NCI-H2107 treated with DMSO at 0.1 percent for 48 hours (cell line): ENCODE measurements around the gene MACROD2.
"Not testable (repeated sequence)": the region's sequence is repeated elsewhere in the genome, so short reads cannot be mapped to it uniquely, and the experiment has no call there.

Experiments
- DNase-seq: peaks from one replicate; lab custom pipeline; 2025; ENCODE audit not compliant: unreplicated experiment; lab: John Stamatoyannopoulos, UW

The MACROD2 gene

DNA sequence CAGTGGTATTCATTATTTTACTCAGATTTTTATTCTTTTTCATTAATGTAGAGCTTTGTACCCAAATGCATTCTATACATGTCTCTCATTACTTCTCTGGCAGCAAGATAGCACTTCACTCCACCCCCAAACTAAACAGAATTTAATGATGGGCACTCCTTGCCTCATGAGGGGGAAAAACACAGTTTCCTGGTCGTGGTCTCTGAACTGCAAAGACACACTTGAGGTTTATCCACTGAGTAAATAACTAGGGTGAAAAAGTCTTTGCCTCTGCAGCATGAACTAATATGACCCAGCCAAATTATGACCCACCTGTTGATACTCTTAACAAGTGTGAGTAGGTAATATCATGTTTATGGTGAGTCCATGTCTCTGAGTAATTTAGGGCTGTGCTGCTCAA lies 1127.3 kb downstream of the MACROD2 start:
- DNase-seq, result no peak

- no peak for DNase-seq
Measured at GRCh38 chr20:15131176-15131575, 1135.9 kb downstream of the MACROD2 start.

- no peak for DNase-seq
Measured at GRCh38 chr20:15138548-15139126, 1143.3 kb downstream of the MACROD2 start.

GRCh38 chr20:15139522-15139921 lies 1144.2 kb downstream of the MACROD2 start:
- DNase-seq, result no peak

DNA sequence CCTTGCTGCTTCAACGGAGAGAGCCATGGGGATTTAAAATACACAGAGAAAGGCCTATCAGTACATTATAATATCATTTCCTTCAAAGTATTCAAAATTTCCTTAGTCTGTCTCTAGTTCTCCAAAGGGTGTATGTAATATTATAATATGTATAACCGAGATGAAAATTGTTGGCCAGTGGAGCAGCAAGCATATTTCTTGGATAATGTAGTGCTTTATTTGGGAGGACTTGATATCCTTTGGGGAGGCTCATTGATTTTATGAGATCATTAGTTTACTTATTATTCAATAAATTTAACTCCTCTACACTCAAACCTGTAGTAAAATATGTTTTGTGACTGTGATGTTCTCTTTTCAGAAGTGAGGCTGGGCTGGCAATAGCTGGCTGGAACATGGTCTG lies 1145.0 kb downstream of the MACROD2 start:
- no peak for DNase-seq

DNA sequence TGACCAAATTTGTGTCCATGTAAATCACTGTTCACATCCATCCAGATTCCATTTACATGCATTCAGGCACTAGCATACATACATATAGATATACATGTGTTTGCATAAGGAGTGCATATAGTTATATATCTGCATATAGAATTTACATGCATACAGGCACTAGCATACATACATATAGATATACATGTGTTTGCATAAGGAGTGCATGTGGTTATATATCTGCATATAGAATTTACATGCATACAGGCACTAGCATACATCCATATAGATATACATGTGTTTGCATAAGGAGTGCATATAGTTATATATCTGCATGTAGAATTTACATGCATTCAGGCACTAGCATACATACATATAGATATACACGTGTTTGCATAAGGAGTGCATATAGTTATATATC lies 1145.6 kb downstream of the MACROD2 start:
- DNase-seq, result not testable (repeated sequence)

GRCh38 chr20:15141861-15142260 lies 1146.5 kb downstream of the MACROD2 start:
- DNase-seq, result no peak

DNA sequence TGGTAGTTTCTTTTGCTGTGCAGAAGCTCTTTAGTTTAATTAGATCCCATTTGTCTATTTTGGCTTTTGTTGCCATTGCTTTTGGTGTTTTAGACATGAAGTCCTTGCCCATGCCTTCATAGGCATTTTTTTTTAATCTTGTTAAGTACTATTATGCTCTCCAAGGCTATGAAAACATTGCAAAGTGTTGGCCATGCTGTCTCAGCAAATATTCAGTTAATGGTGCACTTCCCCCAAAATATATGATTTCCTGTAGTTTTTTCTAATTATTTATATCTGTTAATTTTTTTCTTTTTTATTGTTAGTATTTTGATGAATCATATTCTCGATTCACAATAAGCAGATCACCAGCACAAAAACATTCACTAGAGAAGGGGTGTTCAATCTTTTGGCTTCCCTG lies 1148.2 kb downstream of the MACROD2 start:
- no peak for DNase-seq

GRCh38 chr20:15144916-15145315 lies 1149.6 kb downstream of the MACROD2 start:
- DNase-seq, result no peak

DNA sequence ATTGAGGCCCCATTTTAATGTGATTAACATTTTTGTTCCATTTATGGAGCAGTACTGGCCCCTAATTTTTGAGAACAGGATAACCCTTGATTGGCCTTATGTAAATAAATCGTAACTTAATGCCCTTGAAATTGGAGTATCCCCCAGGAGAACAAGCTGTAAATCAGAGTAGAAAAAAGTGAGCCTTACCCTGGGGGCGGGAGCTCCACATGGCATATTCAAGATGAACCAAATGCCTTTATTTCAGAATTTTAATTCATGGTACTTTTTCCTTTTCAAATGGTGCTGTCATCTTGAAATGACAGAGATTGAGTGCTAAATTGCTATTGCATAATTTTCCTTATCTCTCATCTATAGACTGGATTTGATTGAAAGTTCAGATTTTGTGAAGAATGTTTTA lies 1151.6 kb downstream of the MACROD2 start:
- no peak for DNase-seq

DNA sequence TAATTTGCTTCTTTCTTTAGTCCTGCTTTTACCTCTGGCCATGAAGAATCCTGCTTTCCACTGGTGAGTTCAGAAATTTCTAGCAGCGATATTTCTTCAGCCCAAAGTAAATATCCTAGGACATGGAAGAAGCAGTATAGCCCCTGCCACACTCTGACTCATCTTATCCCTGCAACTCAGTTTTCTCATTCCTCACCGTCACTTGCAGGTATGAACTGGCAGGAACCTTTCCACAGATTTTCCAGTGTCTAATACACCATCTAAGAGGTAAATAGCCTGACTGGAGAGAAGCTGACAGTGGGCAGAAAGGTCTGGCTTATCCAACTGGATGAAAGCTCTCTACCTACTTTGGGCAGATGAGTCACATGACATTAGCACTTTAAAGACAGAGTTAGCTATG lies 1158.8 kb downstream of the MACROD2 start:
- no peak for DNase-seq

DNA sequence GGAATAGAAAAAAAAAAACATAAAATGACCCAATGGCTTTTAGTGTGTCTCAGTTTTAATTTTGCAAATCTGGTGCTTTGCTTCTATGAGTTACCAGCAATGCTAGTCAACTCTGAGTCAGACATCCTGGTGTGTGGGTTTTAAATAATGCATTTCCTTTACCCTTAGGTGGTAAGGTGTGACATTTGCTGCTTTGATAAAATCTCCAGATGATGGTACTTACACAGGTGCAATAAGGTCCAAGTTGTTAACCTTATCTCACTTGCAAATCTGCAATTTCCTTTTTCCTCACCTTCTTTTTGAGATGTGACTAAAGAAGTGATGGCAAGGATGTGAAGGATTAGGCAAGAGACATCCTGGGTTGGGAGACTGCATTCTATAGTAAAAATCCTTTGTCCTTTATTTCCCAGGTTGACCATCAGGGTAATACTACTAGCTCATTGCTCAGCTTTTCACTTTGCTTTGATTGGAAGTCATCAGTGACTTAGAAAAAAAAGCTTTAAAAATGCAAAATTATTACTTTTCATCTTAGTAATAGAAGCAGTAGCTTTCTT lies 1160.6 kb downstream of the MACROD2 start:
- no peak for DNase-seq

DNA sequence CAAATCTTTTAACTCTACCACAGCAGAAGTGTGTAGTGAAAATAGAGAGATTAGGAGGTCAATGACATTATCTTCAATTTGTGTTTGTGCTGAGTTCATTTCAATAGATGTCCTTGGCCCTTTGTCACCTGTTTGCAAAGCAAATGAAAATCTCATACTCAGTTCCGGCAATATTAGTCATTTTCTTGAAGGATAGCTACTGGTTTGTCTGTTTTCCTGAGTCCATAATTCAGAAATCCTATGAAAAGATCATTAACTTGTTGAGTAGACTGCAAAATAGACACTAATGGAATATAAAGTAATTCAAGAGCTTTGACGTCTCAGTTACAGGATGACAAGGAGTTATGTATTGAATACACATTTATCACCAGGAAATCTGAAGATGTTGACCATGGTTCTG lies 1163.2 kb downstream of the MACROD2 start:
- no peak for DNase-seq

DNA sequence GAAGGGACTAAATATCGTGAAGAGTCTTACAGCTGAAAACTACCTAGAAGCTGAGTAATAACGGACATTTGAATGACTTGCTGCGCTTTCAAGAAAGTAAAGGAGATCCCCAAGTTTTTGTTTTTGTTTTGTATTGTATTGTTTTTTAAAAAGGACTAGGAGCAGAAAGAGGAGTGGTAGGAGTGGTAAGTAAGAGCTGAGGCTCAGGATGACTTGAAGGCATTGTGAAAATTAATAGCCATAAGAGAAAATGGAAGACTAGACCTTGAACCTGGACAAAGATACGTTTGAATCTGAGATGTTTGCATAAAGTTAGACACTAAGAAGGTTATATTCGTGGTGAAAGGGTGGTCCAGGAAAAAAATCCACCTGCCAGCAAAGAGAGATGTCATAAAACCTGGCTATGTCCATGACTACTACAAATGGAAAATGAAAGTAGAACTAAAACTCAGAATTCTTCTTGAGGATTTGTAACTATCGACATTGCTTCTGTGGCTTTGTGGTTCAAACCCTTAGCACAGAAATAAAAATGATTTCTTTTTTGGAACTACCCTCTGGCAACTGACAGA lies 1166.8 kb downstream of the MACROD2 start:
- no peak for DNase-seq

- DNase-seq, result no peak
Measured at GRCh38 chr20:15163632-15164031, 1168.3 kb downstream of the MACROD2 start.

GRCh38 chr20:15164726-15165125 lies 1169.4 kb downstream of the MACROD2 start:
- no peak for DNase-seq

- no peak for DNase-seq
Measured at GRCh38 chr20:15166744-15167143, 1171.4 kb downstream of the MACROD2 start.

GRCh38 chr20:15171016-15171415 lies 1175.7 kb downstream of the MACROD2 start:
- DNase-seq, result no peak

- DNase-seq, result no peak
Measured at GRCh38 chr20:15176929-15177328, 1181.6 kb downstream of the MACROD2 start.

DNA sequence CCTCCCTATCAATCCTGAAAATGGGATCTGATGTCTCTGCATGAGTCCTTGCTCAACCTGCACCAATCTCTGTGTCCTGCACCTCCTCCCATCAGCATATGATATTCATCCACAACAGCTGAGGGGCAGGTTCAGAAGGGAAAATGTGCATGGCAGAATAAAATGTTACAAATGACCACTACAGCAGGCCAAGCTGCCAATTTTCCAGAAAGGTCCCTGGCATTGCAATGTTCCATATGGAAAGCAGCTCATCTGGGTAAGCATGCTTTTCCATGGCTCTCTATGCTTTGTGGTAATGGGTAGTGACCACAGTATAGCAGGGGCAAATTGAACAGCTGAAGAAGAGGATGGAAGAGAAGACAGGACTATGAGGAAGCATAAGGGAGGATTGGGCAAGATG lies 1183.3 kb downstream of the MACROD2 start:
- DNase-seq, result no peak

DNA sequence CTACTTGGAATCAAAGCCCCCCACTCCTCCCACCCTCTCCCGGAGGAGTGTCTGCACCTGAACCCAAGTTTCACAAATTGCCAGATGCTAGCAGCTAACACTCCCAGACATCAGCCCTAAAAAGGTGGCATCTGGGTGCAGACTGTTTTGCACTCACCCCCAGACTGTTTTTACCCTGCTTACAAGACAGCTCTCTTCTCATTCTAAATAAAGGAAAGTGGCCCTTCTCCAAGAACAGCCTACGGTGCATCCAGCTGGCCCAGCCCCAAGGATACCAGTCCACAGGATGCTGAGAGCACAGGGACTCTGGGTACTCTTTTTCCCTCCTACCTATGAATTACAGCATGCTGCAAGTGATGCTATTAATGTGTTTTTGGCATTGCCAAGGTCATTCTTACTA lies 1184.1 kb downstream of the MACROD2 start:
- DNase-seq, result no peak

DNA sequence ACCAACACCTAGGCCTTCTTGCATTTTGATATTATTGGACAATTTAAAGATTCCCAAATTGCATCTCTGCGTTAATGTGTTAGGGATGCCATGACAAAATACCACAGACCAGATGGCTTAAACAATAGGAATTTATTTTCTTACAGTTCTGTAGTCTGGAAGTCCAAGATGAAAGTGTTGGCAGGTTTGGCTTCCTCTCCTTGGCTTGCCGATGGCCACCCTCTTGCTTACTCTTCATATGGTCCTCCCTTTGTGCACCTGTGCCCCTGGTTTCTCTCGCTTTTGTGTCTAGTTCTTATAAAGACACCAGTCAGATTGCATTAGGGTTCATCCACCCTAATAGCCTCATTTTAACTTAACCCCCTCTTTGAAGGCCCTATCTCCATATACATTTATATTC lies 1184.5 kb downstream of the MACROD2 start:
- DNase-seq, result no peak

- DNase-seq, result no peak
Measured at GRCh38 chr20:15185322-15185721, 1190.0 kb downstream of the MACROD2 start.
